AG09319 (cell line): ENCODE data around the gene ITIH4.

Experiments used
- DNase-seq: peaks from one replicate; pipeline ENCODE4 v3.0.0-alpha.2; 2010; ENCODE audit warnings: low read depth; ENCODE audit errors: extremely low read depth
- CTCF ChIP-seq: IDR thresholded peaks from 2 replicates; pipeline ENCODE4 v1.5.1; 2011; ENCODE audit warnings: low read depth, mild to moderate bottlenecking, inconsistent platforms, low read length, moderate library complexity

ITIH4 gene

GRCh38 chr3:52849656-52850055, 19.2 kb upstream of the ITIH4 start:
- no peak for DNase-seq

GRCh38 chr3:52848617-52849016, 18.1 kb upstream of the ITIH4 start:
- no peak for TF ChIP-seq CTCF
- DNase-seq: no peak

More at GRCh38 chr3:52849656-52850055, 19.2 kb upstream of the ITIH4 start:
- TF ChIP-seq CTCF: no peak

- no peak for DNase-seq
- no peak for TF ChIP-seq CTCF
Observed at GRCh38 chr3:52847726-52848125, 17.3 kb upstream of the ITIH4 start.

- no peak for DNase-seq
- no peak for TF ChIP-seq CTCF
Observed at GRCh38 chr3:52847241-52847640, 16.8 kb upstream of the ITIH4 start.

- DNase-seq: no peak
- no peak for TF ChIP-seq CTCF
Observed at GRCh38 chr3:52846432-52846965, 16.0 kb upstream of the ITIH4 start.

- TF ChIP-seq CTCF: peak; percentile 42
- DNase-seq: no peak
Observed at GRCh38 chr3:52845691-52846431, 15.4 kb upstream of the ITIH4 start.

GRCh38 chr3:52845157-52845556, 14.7 kb upstream of the ITIH4 start:
- no peak for TF ChIP-seq CTCF
- DNase-seq: no peak
